Measurements from ENCODE around the gene PTPRD. TPM values are rescaled to one million over a fixed set of nuclear protein-coding genes. Genes with fewer than 3 reads are reported as not detected.

Gene PTPRD
- total and polyA plus RNA-seq, 2 of the 4 experiments (the other 2 are of a cell fraction), result 0.07 to 0.18 TPM

DNA sequence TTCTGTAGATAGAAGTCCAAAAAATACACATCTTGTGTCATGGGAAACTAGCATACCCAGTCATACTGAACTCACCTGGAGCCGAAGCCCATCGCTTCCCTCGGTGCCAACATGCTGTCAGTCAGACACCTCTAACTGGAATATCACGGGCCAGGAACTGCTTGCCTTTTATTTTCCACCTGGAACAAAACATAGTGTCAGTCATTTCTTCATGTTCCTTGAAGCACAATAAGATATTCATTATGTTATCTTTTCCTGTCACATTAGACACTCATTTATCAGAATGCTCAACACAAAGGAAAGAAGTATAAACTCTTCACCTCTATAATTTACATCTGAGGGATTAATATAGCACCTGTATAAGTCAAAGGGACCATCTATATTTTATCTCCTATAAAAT, 674.4 kb downstream of the PTPRD start:
- no TSS peak for BruUV-seq (replicated peaks)
- Histone ChIP-seq H3K4me3 (ENCODE audit: insufficient read depth, low read depth, low read length) (no peak overlapping the region), H4K20me1 (ENCODE audit: insufficient read depth, low read length) (no peaks in the 10 kb centered on the region), H3K18ac (ENCODE audit: low read depth, low read length) (no peak overlapping the region), H3K4me2 (ENCODE audit: low read depth, low read length) (no peak overlapping the region), H3K9me1 (ENCODE audit: insufficient read depth, low read length) (no peaks in the 10 kb centered on the region), H2BK15ac (ENCODE audit: low read depth, low read length) (no peak overlapping the region), H2BK5ac (ENCODE audit: low read depth, low read length, poor library complexity, severe bottlenecking) (no peak overlapping the region), H3K23ac (ENCODE audit: low read depth, low read length) (no peak overlapping the region), H3K27me3 (ENCODE audit: control insufficient read depth, insufficient read depth, low read length) (no peaks in the 10 kb centered on the region), H3K9me3 (ENCODE audit: control insufficient read depth, insufficient read depth, low read length) (no peaks in the 10 kb centered on the region), H2AK5ac (ENCODE audit: low read depth, low read length) (no peak overlapping the region), H3K4me1 (ENCODE audit: control insufficient read depth, insufficient read depth, low read length) (no peaks in the 10 kb centered on the region), H3K27ac (ENCODE audit: insufficient read depth, low read length) (no peak overlapping the region), H4K8ac (ENCODE audit: low read depth in 2 of 2, low read length in 2 of 2) (no peak overlapping the region), H2AFZ (replicated peaks; ENCODE audit: low read length, poor library complexity) (no peak overlapping the region), H3K56ac (ENCODE audit: extremely low read depth, insufficient read depth, low read length) (no peak overlapping the region), H3K4ac (ENCODE audit: low read depth, low read length) (no peak overlapping the region), H3K79me1 (ENCODE audit: low read depth in 1 of 2, low read length in 2 of 2) (no peaks in the 10 kb centered on the region), H3K9ac (ENCODE audit: low read depth, low read length) (no peak overlapping the region), H2BK120ac (ENCODE audit: low read depth, low read length) (no peak overlapping the region), H3K14ac (replicated peaks; ENCODE audit: low read depth, low read length) (no peak overlapping the region), H4K91ac (ENCODE audit: insufficient read depth, low read depth, low read length) (no peak overlapping the region), H2AK9ac (replicated peaks; ENCODE audit: low read depth, low read length, poor library complexity) (no peak overlapping the region), H3K36me3 (ENCODE audit: control insufficient read depth, insufficient read depth, low read length) (no peaks in the 10 kb centered on the region), H4K5ac (ENCODE audit: low read depth, low read length) (no peak overlapping the region), H2BK20ac (ENCODE audit: low read depth, low read length) (no peak overlapping the region)
- dilution Hi-C loops (cut with HindIII; ENCODE audit: low sequenced_read_pairs, unreplicated experiment), result no loop called here
- no peak for ATAC-seq (ENCODE audit: low read depth)
- TF ChIP-seq RAD21 (IDR thresholded peaks at IDR 0.05; ENCODE audit: low read length), result no peak
- TF ChIP-seq CEBPB (IDR thresholded peaks at IDR 0.05; ENCODE audit: low read depth, low read length), result no peak
- TF ChIP-seq NFE2L2 (IDR thresholded peaks at IDR 0.05; ENCODE audit: low read depth, low read length), result no peak
- no peak for TF ChIP-seq BHLHE40 (IDR thresholded peaks at IDR 0.05; ENCODE audit: low read depth, low read length)
- TF ChIP-seq MAZ (IDR thresholded peaks at IDR 0.05; ENCODE audit: borderline replicate concordance, low read depth, low read length), result no peak
- TF ChIP-seq SMC3 (IDR thresholded peaks at IDR 0.05; ENCODE audit: low read depth, low read length), result no peak
- no peak for TF ChIP-seq POLR2A (IDR thresholded peaks at IDR 0.05; ENCODE audit: low read depth, low read length)
- TF ChIP-seq MXI1 (IDR thresholded peaks at IDR 0.05; ENCODE audit: borderline replicate concordance, low read depth, low read length), result no peak
- no peak for TF ChIP-seq FOS (IDR thresholded peaks at IDR 0.05; ENCODE audit: low read depth, low read length)
- TF ChIP-seq MAFK (IDR thresholded peaks at IDR 0.05; ENCODE audit: low read depth, low read length), result no peak
- TF ChIP-seq, protein P1, sequence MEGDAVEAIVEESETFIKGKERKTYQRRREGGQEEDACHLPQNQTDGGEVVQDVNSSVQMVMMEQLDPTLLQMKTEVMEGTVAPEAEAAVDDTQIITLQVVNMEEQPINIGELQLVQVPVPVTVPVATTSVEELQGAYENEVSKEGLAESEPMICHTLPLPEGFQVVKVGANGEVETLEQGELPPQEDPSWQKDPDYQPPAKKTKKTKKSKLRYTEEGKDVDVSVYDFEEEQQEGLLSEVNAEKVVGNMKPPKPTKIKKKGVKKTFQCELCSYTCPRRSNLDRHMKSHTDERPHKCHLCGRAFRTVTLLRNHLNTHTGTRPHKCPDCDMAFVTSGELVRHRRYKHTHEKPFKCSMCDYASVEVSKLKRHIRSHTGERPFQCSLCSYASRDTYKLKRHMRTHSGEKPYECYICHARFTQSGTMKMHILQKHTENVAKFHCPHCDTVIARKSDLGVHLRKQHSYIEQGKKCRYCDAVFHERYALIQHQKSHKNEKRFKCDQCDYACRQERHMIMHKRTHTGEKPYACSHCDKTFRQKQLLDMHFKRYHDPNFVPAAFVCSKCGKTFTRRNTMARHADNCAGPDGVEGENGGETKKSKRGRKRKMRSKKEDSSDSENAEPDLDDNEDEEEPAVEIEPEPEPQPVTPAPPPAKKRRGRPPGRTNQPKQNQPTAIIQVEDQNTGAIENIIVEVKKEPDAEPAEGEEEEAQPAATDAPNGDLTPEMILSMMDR (conservative IDR thresholded peaks at IDR 0.05; ENCODE audit: low read depth, low read length), result no peak
- no peak for TF ChIP-seq RCOR1 (IDR thresholded peaks at IDR 0.05; ENCODE audit: insufficient replicate concordance, low read length)
- TF ChIP-seq, protein P2, sequence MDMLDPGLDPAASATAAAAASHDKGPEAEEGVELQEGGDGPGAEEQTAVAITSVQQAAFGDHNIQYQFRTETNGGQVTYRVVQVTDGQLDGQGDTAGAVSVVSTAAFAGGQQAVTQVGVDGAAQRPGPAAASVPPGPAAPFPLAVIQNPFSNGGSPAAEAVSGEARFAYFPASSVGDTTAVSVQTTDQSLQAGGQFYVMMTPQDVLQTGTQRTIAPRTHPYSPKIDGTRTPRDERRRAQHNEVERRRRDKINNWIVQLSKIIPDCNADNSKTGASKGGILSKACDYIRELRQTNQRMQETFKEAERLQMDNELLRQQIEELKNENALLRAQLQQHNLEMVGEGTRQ (IDR thresholded peaks at IDR 0.05; ENCODE audit: low read depth, low read length), result no peak
- TF ChIP-seq, protein P3, sequence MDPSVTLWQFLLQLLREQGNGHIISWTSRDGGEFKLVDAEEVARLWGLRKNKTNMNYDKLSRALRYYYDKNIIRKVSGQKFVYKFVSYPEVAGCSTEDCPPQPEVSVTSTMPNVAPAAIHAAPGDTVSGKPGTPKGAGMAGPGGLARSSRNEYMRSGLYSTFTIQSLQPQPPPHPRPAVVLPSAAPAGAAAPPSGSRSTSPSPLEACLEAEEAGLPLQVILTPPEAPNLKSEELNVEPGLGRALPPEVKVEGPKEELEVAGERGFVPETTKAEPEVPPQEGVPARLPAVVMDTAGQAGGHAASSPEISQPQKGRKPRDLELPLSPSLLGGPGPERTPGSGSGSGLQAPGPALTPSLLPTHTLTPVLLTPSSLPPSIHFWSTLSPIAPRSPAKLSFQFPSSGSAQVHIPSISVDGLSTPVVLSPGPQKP (IDR thresholded peaks at IDR 0.05; ENCODE audit: borderline replicate concordance, low read depth, low read length), result no peak
- no peak for TF ChIP-seq RFX5 (IDR thresholded peaks at IDR 0.05; ENCODE audit: low read depth, low read length)
- ChIA-PET POLR2A (ENCODE audit: unreplicated experiment) (no interaction called here), CTCF (no interaction called here)
- no peak for DNase-seq
- intact Hi-C loops (cut with micrococcal nuclease), result no loop called here
- 73% methylated on average over 4 of the region's 4 CpGs; no CpG with 5 or more reads in 1 of the 2 experiments for WGBS, 2 experiments (ENCODE audit: extremely low coverage in 2 of 2, insufficient read length in 1 of 2)
- in situ Hi-C loops (cut with MboI; ENCODE audit: low sequenced_read_pairs), result no loop called here
